ENCODE data around the gene RAB2B. TPM values are rescaled to one million over a fixed set of nuclear protein-coding genes. Genes with fewer than 3 reads are reported as not detected.
"Not testable (repeated sequence)": the region's sequence is repeated elsewhere in the genome, so short reads cannot be mapped to it uniquely, and the experiment has no call there.

The RAB2B gene
- total RNA-seq, 1 experiment from 2014 or later, result 26.8 TPM

GRCh38 chr14:21454843-21455544, 21.8 kb downstream of the RAB2B start:
- BruUV-seq (replicated peaks), result no TSS peak
- no peaks in the 10 kb centered on the region for H3K9me3 ChIP-seq (ENCODE audit: low read length)
- ChIA-PET POLR2A (ENCODE audit: unreplicated experiment) (interaction anchor here (1.9 kb wide), 1 partner anchor 18 kb away, joined by 16 read pairs; no protein-coding TSS in a partner anchor), CTCF (interaction anchor here (0.9 to 2.1 kb wide), 2 partner anchors 18 to 23 kb away, joined by 4 to 17 read pairs; no protein-coding TSS in a partner anchor)
- H3K4me3 ChIP-seq (ENCODE audit: low read length), result peak overlapping the region; percentile 97
- DNase-seq (no peak), ATAC-seq (no peak)
- no peaks in the 10 kb centered on the region for H3F3A ChIP-seq (ENCODE audit: low read length, unreplicated experiment)
- H2AFZ ChIP-seq (ENCODE audit: low read length), result 0 out of 2 replicates have a peak overlapping the region, but pooled peaks have one; percentile 81
- intact Hi-C loops (cut with micrococcal nuclease), result no loop called here
- peaks cover 59% of the 10 kb centered on the region for H3K79me2 ChIP-seq (ENCODE audit: low read length)
- H3K36me3 ChIP-seq (ENCODE audit: low read depth, low read length), result no peaks in the 10 kb centered on the region
- H3K27ac ChIP-seq (ENCODE audit: low read length), result no peak overlapping the region; the same call in 1 of the 2 replicates
- H3K27me3 ChIP-seq (ENCODE audit: low read length), result no peaks in the 10 kb centered on the region
- TF ChIP-seq CTCF (conservative IDR thresholded peaks at IDR 0.05; ENCODE audit: low read depth, low read length) (no peak), EZH2phosphoT487 (IDR thresholded peaks at IDR 0.05; ENCODE audit: borderline replicate concordance, low read length) (no peak), EZH2 (IDR thresholded peaks at IDR 0.05; ENCODE audit: low read length, unreplicated experiment) (no peak)
- peaks cover 9% of the 10 kb centered on the region; the same call in 1 of the 2 replicates for H4K20me1 ChIP-seq (ENCODE audit: low read length)
- peak overlapping the region; percentile 95 for H3K9ac ChIP-seq (ENCODE audit: low read length)
- peaks cover 12% of the 10 kb centered on the region for H3K4me1 ChIP-seq (ENCODE audit: insufficient read depth, low read length)
- peak overlapping the region; percentile 93 for H3K4me2 ChIP-seq (ENCODE audit: low read length)
- H3K9me2 ChIP-seq (replicated peaks; ENCODE audit: low read length), result no peaks in the 10 kb centered on the region

GRCh38 chr14:21449899-21450216, 26.9 kb downstream of the RAB2B start:
- no peak for DNase-seq
- no peak for ATAC-seq
- Histone ChIP-seq H2AFZ (ENCODE audit: low read length) (no peak overlapping the region), H4K20me1 (ENCODE audit: low read length) (peaks cover 18% of the 10 kb centered on the region; the same call in 1 of the 2 replicates), H3K4me2 (ENCODE audit: low read length) (no peak overlapping the region), H3K36me3 (ENCODE audit: low read depth, low read length) (peaks cover 3% of the 10 kb centered on the region; the same call in 1 of the 2 replicates), H3K9me2 (replicated peaks; ENCODE audit: low read length) (no peaks in the 10 kb centered on the region), H3K9me3 (ENCODE audit: low read length) (no peaks in the 10 kb centered on the region), H3F3A (ENCODE audit: low read length, unreplicated experiment) (no peaks in the 10 kb centered on the region), H3K79me2 (ENCODE audit: low read length) (peaks cover 100% of the 10 kb centered on the region), H3K4me1 (ENCODE audit: insufficient read depth, low read length) (peaks cover 8% of the 10 kb centered on the region), H3K9ac (ENCODE audit: low read length) (no peak overlapping the region), H3K27me3 (ENCODE audit: low read length) (no peaks in the 10 kb centered on the region), H3K4me3 (ENCODE audit: low read length) (no peak overlapping the region), H3K27ac (ENCODE audit: low read length) (no peak overlapping the region)
- CTCF ChIA-PET, result no interaction called here
- intact Hi-C loops (cut with micrococcal nuclease), result no loop called here
- TF ChIP-seq CTCF (conservative IDR thresholded peaks at IDR 0.05; ENCODE audit: low read depth, low read length) (no peak), EZH2 (IDR thresholded peaks at IDR 0.05; ENCODE audit: low read length, unreplicated experiment) (no peak), EZH2phosphoT487 (IDR thresholded peaks at IDR 0.05; ENCODE audit: borderline replicate concordance, low read length) (no peak)
- POLR2A ChIA-PET (ENCODE audit: unreplicated experiment), result no interaction called here
- BruUV-seq (replicated peaks), result no TSS peak

GRCh38 chr14:21442657-21443056, 34.1 kb downstream of the RAB2B start:
- BruUV-seq (replicated peaks); ATAC-seq; H3K4me3 ChIP-seq (ENCODE audit: low read length); H4K20me1 ChIP-seq (ENCODE audit: low read length); H3F3A ChIP-seq (ENCODE audit: low read length, unreplicated experiment); H3K4me1 ChIP-seq (ENCODE audit: insufficient read depth, low read length); H2AFZ ChIP-seq (ENCODE audit: low read length); H3K9ac ChIP-seq (ENCODE audit: low read length); H3K9me2 ChIP-seq (replicated peaks; ENCODE audit: low read length); H3K36me3 ChIP-seq (ENCODE audit: low read depth, low read length); DNase-seq; H3K9me3 ChIP-seq (ENCODE audit: low read length); H3K4me2 ChIP-seq (ENCODE audit: low read length); POLR2A ChIA-PET (ENCODE audit: unreplicated experiment); H3K27me3 ChIP-seq (ENCODE audit: low read length); CTCF ChIA-PET; H3K27ac ChIP-seq (ENCODE audit: low read length); intact Hi-C loops (cut with micrococcal nuclease): not testable (repeated sequence)
- H3K79me2 ChIP-seq (ENCODE audit: low read length), result peaks cover 92% of the 10 kb centered on the region

All from PC-3 (cell line).